Keratinocyte (primary cell): ENCODE results near the gene WFS1. TPM values are rescaled to one million over a fixed set of nuclear protein-coding genes. Genes with fewer than 3 reads are reported as not detected.

ENCODE experiments used
- DNase-seq: peaks from one replicate; pipeline ENCODE4 v3.0.0-alpha.2; 2011; ENCODE audit warnings: low read depth, missing footprints, low spot score
- FAIRE-seq: peaks from 2 replicates; lab custom pipeline; 2011; peaks lifted over from hg19 to GRCh38; lab: Jason Lieb, UNC
- H2AFZ ChIP-seq: 2 replicates; pipeline ENCODE4 v1.6.0; 2012; ENCODE audit warnings: low read length, control low read depth, inconsistent platforms; ENCODE audit not compliant: control insufficient read depth
- H3K27ac ChIP-seq: 2 replicates; pipeline ENCODE4 v1.5.1; 2011; ENCODE audit warnings: low read length; ENCODE audit not compliant: control insufficient read depth, insufficient read depth
- H3K27me3 ChIP-seq: 3 replicates; pipeline ENCODE4 v1.6.0; 2011; ENCODE audit warnings: low read length; ENCODE audit not compliant: control insufficient read depth, insufficient read depth; ENCODE audit errors: extremely low read depth
- H3K36me3 ChIP-seq, 2 experiments: 2 replicates in 1 of 2; 3 replicates in 1 of 2; pipeline ENCODE4 v1.5.1; 2011; ENCODE audit warnings: low read length in 2 of 2, mild to moderate bottlenecking in 1 of 2; ENCODE audit not compliant: control insufficient read depth in 2 of 2, insufficient read depth in 2 of 2; ENCODE audit errors: extremely low read depth in 1 of 2
- H3K4me1 ChIP-seq: 3 replicates; pipeline ENCODE4 v1.5.1; 2011; ENCODE audit warnings: low read length; ENCODE audit not compliant: control insufficient read depth, insufficient read depth; ENCODE audit errors: extremely low read depth
- H3K4me2 ChIP-seq: 3 replicates; pipeline ENCODE4 v1.6.0; 2011; ENCODE audit warnings: low read depth, low read length; ENCODE audit not compliant: control insufficient read depth, insufficient read depth; ENCODE audit errors: extremely low read depth
- H3K4me3 ChIP-seq, 3 experiments: fragments of 200-600 bp in 1 of 3; sonication (generic) in 1 of 3; 2 replicates in 2 of 3; 3 replicates in 1 of 3; pipeline ENCODE4 v1.5.1; 2011 to 2016; ENCODE audit warnings: low read length in 3 of 3, mild to moderate bottlenecking in 3 of 3, control low read depth in 2 of 3, inconsistent platforms in 1 of 3, low read depth in 1 of 3, mixed read lengths in 1 of 3, mixed run types in 1 of 3, moderate library complexity in 1 of 3; ENCODE audit not compliant: control insufficient read depth in 2 of 3, insufficient read depth in 2 of 3; ENCODE audit errors: extremely low read depth in 1 of 3
- H3K79me2 ChIP-seq: 2 replicates; pipeline ENCODE4 v1.6.0; 2012; ENCODE audit warnings: low read length; ENCODE audit not compliant: control insufficient read depth, insufficient read depth
- H3K9ac ChIP-seq: 3 replicates; pipeline ENCODE4 v1.6.0; 2011; ENCODE audit warnings: low read length; ENCODE audit not compliant: control insufficient read depth, insufficient read depth; ENCODE audit errors: extremely low read depth
- H3K9me1 ChIP-seq: 3 replicates; pipeline ENCODE4 v1.6.0; 2011; ENCODE audit warnings: low read length; ENCODE audit not compliant: control insufficient read depth, insufficient read depth; ENCODE audit errors: extremely low read depth
- H3K9me3 ChIP-seq: 2 replicates; pipeline ENCODE4 v1.5.1; 2012; ENCODE audit warnings: low read depth, low read length; ENCODE audit not compliant: control insufficient read depth
- H4K20me1 ChIP-seq: 3 replicates; pipeline ENCODE4 v1.6.0; 2011; ENCODE audit warnings: low read length; ENCODE audit not compliant: control insufficient read depth, insufficient read depth; ENCODE audit errors: extremely low read depth
- CTCF ChIP-seq, 3 experiments: IDR thresholded peaks in 1 of 3; conservative IDR thresholded peaks in 1 of 3; optimal IDR thresholded peaks in 1 of 3; 2 replicates in 2 of 3; 3 replicates in 1 of 3; pipeline versions ENCODE3 to v1.5.1; 2011; ENCODE audit warnings: low read length in 3 of 3, mild to moderate bottlenecking in 3 of 3, moderate library complexity in 2 of 3, control low read depth in 1 of 3, inconsistent platforms in 1 of 3; ENCODE audit not compliant: insufficient read depth in 2 of 3; ENCODE audit errors: extremely low read depth in 1 of 3
- EZH2 ChIP-seq: IDR thresholded peaks from one replicate; pipeline ENCODE4 v1.6.1; 2012; ENCODE audit warnings: inconsistent platforms, mild to moderate bottlenecking, low read length, moderate library complexity
- dilution Hi-C: fragments of 300-500 bp; cut with MboI; formaldehyde crosslinking; loops from one replicate; pipeline ENCODE4 v1.7.0; 2020; ENCODE audit warnings: low sequenced_read_pairs; ENCODE audit not compliant: extremely low pct_ligation_motif_present
- polyA plus RNA-seq, 5 experiments: library from polyadenylated mRNA; depleted of rRNA in 3 of 5; stranded (reverse) in 3 of 5; stranded (forward) in 1 of 5; unstranded in 1 of 5; fragments of >200 nt; gene quantifications; 1 replicate in 1 of 5; 2 replicates in 3 of 5; 3 replicates in 1 of 5; pipeline versions ENCODE4 v1.2.1 to v1.2.3, GENCODE V29; 2011 to 2012; ENCODE audit warnings: missing spikeins in 2 of 5, low read depth in 1 of 5, low replicate concordance in 1 of 5

Gene WFS1
- polyA plus RNA-seq, 1 donor (not counting 4 experiments of a cell fraction or from before 2014, with no cell fraction given) = 7.0 TPM

- dilution Hi-C loops = no loop called here
- FAIRE-seq (no peak), DNase-seq (no peak)
- Histone ChIP-seq H3K79me2 (no peaks in the 10 kb centered on the region), H3K27ac (no peak overlapping the region), H3K9me3 (no peaks in the 10 kb centered on the region), H2AFZ (no peak overlapping the region), H4K20me1 (no peaks in the 10 kb centered on the region), H3K4me1 (no peaks in the 10 kb centered on the region), H3K9me1 (no peaks in the 10 kb centered on the region), H3K36me3 (peaks cover 0 to 2% of the 10 kb centered on the region in 2 experiments), H3K4me3 (no peak overlapping the region), H3K27me3 (no peaks in the 10 kb centered on the region), H3K9ac (no peak overlapping the region), H3K4me2 (no peak overlapping the region)
- TF ChIP-seq EZH2 (no peak), CTCF (optimal IDR thresholded peaks at IDR 0.05 in 1 of 3, IDR thresholded peaks at IDR 0.05 in 1 of 3, conservative IDR thresholded peaks at IDR 0.05 in 1 of 3; ENCODE audit: extremely low read depth in 1 of 3, insufficient read depth in 2 of 3, low read length in 3 of 3) (no peak)
These were observed 32.2 kb downstream of the WFS1 start for GRCh38 chr4:6301732-6302442.

GRCh38 chr4:6302869-6303268 lies 33.2 kb downstream of the WFS1 start:
- H3K9me3 ChIP-seq = no peaks in the 10 kb centered on the region
- FAIRE-seq (no peak), DNase-seq (no peak)
- H3K9ac ChIP-seq = no peak overlapping the region
- no peaks in the 10 kb centered on the region for H3K9me1 ChIP-seq
- peaks cover 0 to 2% of the 10 kb centered on the region in 2 experiments for H3K36me3 ChIP-seq
- no peak overlapping the region for H3K4me3 ChIP-seq
- no peaks in the 10 kb centered on the region for H3K79me2 ChIP-seq
- H3K27me3 ChIP-seq = peaks cover 7% of the 10 kb centered on the region
- no peak overlapping the region for H3K27ac ChIP-seq
- H4K20me1 ChIP-seq = no peaks in the 10 kb centered on the region
- dilution Hi-C loops = no loop called here
- TF ChIP-seq EZH2 (no peak), CTCF (optimal IDR thresholded peaks at IDR 0.05 in 1 of 3, IDR thresholded peaks at IDR 0.05 in 1 of 3, conservative IDR thresholded peaks at IDR 0.05 in 1 of 3; ENCODE audit: extremely low read depth in 1 of 3, insufficient read depth in 2 of 3, low read length in 3 of 3) (no peak)
- H3K4me2 ChIP-seq = no peak overlapping the region
- no peak overlapping the region for H2AFZ ChIP-seq
- no peaks in the 10 kb centered on the region for H3K4me1 ChIP-seq
